K562 (cell line): ENCODE results near the gene SETD5. TPM values are rescaled to one million over a fixed set of nuclear protein-coding genes. Genes with fewer than 3 reads are reported as not detected.

Experiments used
- BRD9 ChIP-seq: fragments of 450-650 bp; IDR thresholded peaks from 2 replicates; pipeline ENCODE4 v1.6.1; 2018; ENCODE audit warnings: low read depth; ENCODE audit not compliant: partially characterized antibody
- DIDO1 ChIP-seq: fragments of 450-650 bp; IDR thresholded peaks from 2 replicates; pipeline ENCODE4 v1.6.1; 2016; ENCODE audit warnings: low read depth, missing biosample characterization, missing genetic modification characterization
- DMBX1 ChIP-seq: fragments of 250-450 bp; sonication (Bioruptor Pico); IDR thresholded peaks from 2 replicates; pipeline ENCODE4 v1.8.0; 2022; ENCODE audit warnings: inconsistent platforms, mild to moderate bottlenecking, moderate library complexity, borderline replicate concordance
- HES1 ChIP-seq: fragments of 450-650 bp; IDR thresholded peaks from 2 replicates; pipeline ENCODE4 v1.6.1; 2016; ENCODE audit warnings: low read depth, mild to moderate bottlenecking, moderate library complexity
- JUNB ChIP-seq: fragments of 450-650 bp; formaldehyde crosslinking; conservative IDR thresholded peaks from 2 replicates; pipeline ENCODE4 v1.4.0; 2020; ENCODE audit warnings: mild to moderate bottlenecking
- MEF2D ChIP-seq: conservative IDR thresholded peaks from 2 replicates; pipeline ENCODE4 v1.6.1; 2016; ENCODE audit warnings: low read depth, missing genetic modification characterization, missing compliant biosample characterization
- SAP30 ChIP-seq: fragments of 200-600 bp; sonication (generic); IDR thresholded peaks from 2 replicates; pipeline ENCODE4 v1.6.1; 2012; ENCODE audit warnings: borderline replicate concordance, low read depth, mild to moderate bottlenecking, moderate library complexity, low read length, control low read depth, inconsistent platforms; ENCODE audit not compliant: insufficient read depth, poor library complexity, severe bottlenecking
- SP1 ChIP-seq: sonication (generic); formaldehyde crosslinking; IDR thresholded peaks from 2 replicates; pipeline ENCODE4 v1.8.1; 2022; ENCODE audit warnings: mild to moderate bottlenecking, missing genetic modification reagents
- SRSF7 ChIP-seq: fragments of 200-400 bp; formaldehyde crosslinking; optimal IDR thresholded peaks from 2 replicates; pipeline ENCODE3; 2017; ENCODE audit warnings: mild to moderate bottlenecking, low read depth, low read length
- TAF7 ChIP-seq: fragments of 450-650 bp; IDR thresholded peaks from 2 replicates; pipeline ENCODE4 v1.6.1; 2016; ENCODE audit warnings: missing genetic modification characterization, missing compliant biosample characterization
- TRIM24 ChIP-seq, 2 experiments: fragments of 450-650 bp; IDR thresholded peaks; 2 replicates each; pipeline ENCODE4 v1.6.1; 2016
- TRIM25 ChIP-seq: fragments of 450-650 bp; IDR thresholded peaks from 2 replicates; pipeline ENCODE4 v1.7.0; 2016; ENCODE audit warnings: borderline replicate concordance
- ZBTB43 ChIP-seq: sonication (generic); formaldehyde crosslinking; IDR thresholded peaks from 2 replicates; pipeline ENCODE4 v1.8.0; 2023; ENCODE audit warnings: mild to moderate bottlenecking, missing genetic modification reagents
- ZFX ChIP-seq: sonication (generic); formaldehyde crosslinking; IDR thresholded peaks from 2 replicates; pipeline ENCODE4 v1.8.0; 2022; ENCODE audit warnings: mild to moderate bottlenecking, missing genetic modification reagents, moderate library complexity
- ZNF232 ChIP-seq: sonication (generic); formaldehyde crosslinking; IDR thresholded peaks from 2 replicates; pipeline ENCODE4 v1.8.0; 2022; ENCODE audit warnings: mild to moderate bottlenecking, missing genetic modification reagents
- ZNF277 ChIP-seq: fragments of 250-450 bp; sonication (Bioruptor Pico); IDR thresholded peaks from 2 replicates; pipeline ENCODE4 v1.8.0; 2022; ENCODE audit warnings: inconsistent platforms, mild to moderate bottlenecking, moderate library complexity, borderline replicate concordance
- ZNF395 ChIP-seq: fragments of 200-800 bp; sonication (Bioruptor generic); IDR thresholded peaks from 2 replicates; pipeline ENCODE4 v1.6.1; 2017; ENCODE audit warnings: missing genetic modification characterization, missing compliant biosample characterization
- polyA plus RNA-seq, 8 experiments: library from polyadenylated mRNA; depleted of rRNA in 4 of 8; stranded (reverse) in 5 of 8; unstranded in 3 of 8; fragments of >200 nt; fragmentation: Nextera tagmentation in 2 of 8; fragmentation: Illumina TruSeq in 1 of 8; extraction: Ambion mirVana in 2 of 8; extraction: Trizol in 1 of 8; gene quantifications; 2 replicates each; pipeline versions ENCODE4 v1.2.1 to v1.2.3, GENCODE V29; 2011 to 2014; ENCODE audit warnings: inconsistent platforms in 1 of 8, missing spikeins in 1 of 8
- total RNA-seq, 7 experiments: library from RNA; depleted of rRNA in 6 of 7; stranded (reverse); fragments of >200 nt in 6 of 7; fragmentation: Illumina TruSeq in 2 of 7; extraction: Trizol in 2 of 7; gene quantifications; 2 replicates each; pipeline versions ENCODE4 v1.2.1 to v1.2.3, GENCODE V29; 2011 to 2021; ENCODE audit warnings: low replicate concordance in 1 of 7

SETD5 gene
- total and polyA plus RNA-seq, 9 of the 15 experiments (the other 6 are each of a cell fraction or from before 2014, with no cell fraction given), result 20.8 to 135 (median 87.2) TPM

GRCh38 chr3:9397906-9398699 lies 688 bp downstream of the SETD5 start (continued):
- TF ChIP-seq ZNF277 (CRISPR knock-in tag) (no peak), ZFX (peak; percentile 96), TRIM25 (0 out of 2 replicates have a peak, but pooled peaks have one; percentile 48), BRD9 (peak; percentile 77), DIDO1 (no peak), MEF2D (tag) (no peak), JUNB (no peak), ZNF232 (CRISPR knock-in tag) (peak; percentile 72; the same call in 1 of the 2 replicates), HES1 (no peak), SAP30 (peak; percentile 54), TAF7 (tag) (peak; percentile 41), TRIM24 (IDR thresholded peaks at IDR 0.05) (peak; percentile 12 to 45; a peak in 1 of 4 replicates), SRSF7 (no peak), ZBTB43 (CRISPR knock-in tag) (peak; percentile 69; the same call in 1 of the 2 replicates), DMBX1 (0 out of 2 replicates have a peak, but pooled peaks have one; percentile 54), SP1 (CRISPR knock-in tag) (peak; percentile 73; the same call in 1 of the 2 replicates), ZNF395 (CRISPR knock-in tag) (no peak)
